Muscle of leg (tissue), 11 donors: ENCODE results near the gene CNTNAP3. TPM values are rescaled to one million over a fixed set of nuclear protein-coding genes. Genes with fewer than 3 reads are reported as not detected.
"Not testable (repeated sequence)": the region's sequence is repeated elsewhere in the genome, so short reads cannot be mapped to it uniquely, and the experiment has no call there.

Experiments
- DNase-seq: peaks from one replicate; pipeline ENCODE4 v3.0.0; 2013
- H3K27ac ChIP-seq: one replicate; pipeline ENCODE4 v1.5.1; 2013; ENCODE audit warnings: mild to moderate bottlenecking, low read length, control low read depth
- H3K27me3 ChIP-seq: one replicate; pipeline ENCODE4 v1.6.1; 2013; ENCODE audit warnings: low read length; ENCODE audit not compliant: control insufficient read depth, insufficient read depth
- H3K36me3 ChIP-seq: one replicate; pipeline ENCODE4 v1.6.1; 2013; ENCODE audit warnings: low read length; ENCODE audit not compliant: control insufficient read depth, insufficient read depth
- H3K4me1 ChIP-seq: one replicate; pipeline ENCODE4 v1.6.1; 2013; ENCODE audit warnings: low read length; ENCODE audit not compliant: control insufficient read depth, insufficient read depth
- H3K4me3 ChIP-seq: one replicate; pipeline ENCODE4 v1.5.1; 2013; ENCODE audit warnings: low read length, control low read depth
- H3K9me3 ChIP-seq: replicated peaks from 2 replicates; pipeline ENCODE4 v1.6.1; 2013; ENCODE audit warnings: low read depth, low read length; ENCODE audit not compliant: control insufficient read depth
- WGBS: methylation state at CpG from one replicate; pipeline ENCODE4 v1.1.5; 2013; ENCODE audit warnings: missing lambda C conversion rate; ENCODE audit not compliant: insufficient coverage; 5-methylcytosine and 5-hydroxymethylcytosine counted together
- polyA plus RNA-seq, 8 donors: library from polyadenylated mRNA; unstranded; fragments of 120-200 nt; gene quantifications; one replicate each; pipeline versions ENCODE4 v1.2.1 to v1.2.3, GENCODE V29; 2013; ENCODE audit warnings: inconsistent platforms in 1 of 8, low replicate concordance in 1 of 8; ENCODE audit not compliant: insufficient read length in 8 of 8, insufficient read depth in 1 of 8
- total RNA-seq: library from RNA; stranded (reverse); fragments of 120-200 nt; gene quantifications from one replicate; pipeline ENCODE4 v1.2.4, GENCODE V29; 2013

CNTNAP3 gene
- total and polyA plus RNA-seq, 9 donors: 1.1 to 2.9 (median 2.2) TPM

GRCh38 chr9:39073537-39073936, 214.4 kb downstream of the CNTNAP3 start:
- DNase-seq, H3K4me1 ChIP-seq, H3K36me3 ChIP-seq, H3K9me3 ChIP-seq, H3K4me3 ChIP-seq, H3K27ac ChIP-seq, H3K27me3 ChIP-seq: not testable (repeated sequence)
- 70% methylated on average over 2 of the region's 8 CpGs for WGBS

GRCh38 chr9:39067683-39068082, 220.3 kb downstream of the CNTNAP3 start:
- not testable (repeated sequence) for DNase-seq, H3K4me1 ChIP-seq, H3K27ac ChIP-seq, H3K36me3 ChIP-seq, H3K9me3 ChIP-seq, H3K27me3 ChIP-seq, H3K4me3 ChIP-seq
- 87% methylated on average over 3 of the region's 5 CpGs for WGBS

GRCh38 chr9:39062966-39063365, 225.0 kb downstream of the CNTNAP3 start:
- not testable (repeated sequence) for H3K27me3 ChIP-seq, H3K9me3 ChIP-seq, H3K27ac ChIP-seq, H3K36me3 ChIP-seq, H3K4me3 ChIP-seq, H3K4me1 ChIP-seq
- WGBS: no CpG with 5 or more reads among the region's 5 CpGs
- DNase-seq: peak; percentile 26

- not testable (repeated sequence) for DNase-seq
Observed at GRCh38 chr9:39054453-39054852, 233.5 kb downstream of the CNTNAP3 start.

GRCh38 chr9:39046833-39047232, 241.1 kb downstream of the CNTNAP3 start:
- not testable (repeated sequence) for H3K27ac ChIP-seq, H3K27me3 ChIP-seq, H3K36me3 ChIP-seq, H3K4me3 ChIP-seq, H3K9me3 ChIP-seq, DNase-seq, H3K4me1 ChIP-seq
- no CpG with 5 or more reads among the region's 3 CpGs for WGBS

More at GRCh38 chr9:39054453-39054852, 233.5 kb downstream of the CNTNAP3 start:
- not testable (repeated sequence) for H3K9me3 ChIP-seq, H3K4me1 ChIP-seq, H3K27me3 ChIP-seq, H3K36me3 ChIP-seq, H3K4me3 ChIP-seq, H3K27ac ChIP-seq
- no CpG with 5 or more reads among the region's 8 CpGs for WGBS

- H3K4me3 ChIP-seq, H3K27me3 ChIP-seq, H3K36me3 ChIP-seq, H3K9me3 ChIP-seq, DNase-seq, H3K4me1 ChIP-seq, H3K27ac ChIP-seq: not testable (repeated sequence)
- 90% methylated on average over 20 of the region's 27 CpGs for WGBS
Observed at GRCh38 chr9:39042352-39042803, 245.6 kb downstream of the CNTNAP3 start.

GRCh38 chr9:39041774-39042173, 246.2 kb downstream of the CNTNAP3 start:
- WGBS: 69% methylated on average over 6 of the region's 10 CpGs
- not testable (repeated sequence) for H3K27me3 ChIP-seq, H3K4me3 ChIP-seq, DNase-seq, H3K27ac ChIP-seq, H3K9me3 ChIP-seq, H3K4me1 ChIP-seq, H3K36me3 ChIP-seq

GRCh38 chr9:39039148-39039547, 248.8 kb downstream of the CNTNAP3 start:
- not testable (repeated sequence) for H3K27me3 ChIP-seq, H3K36me3 ChIP-seq

GRCh38 chr9:39038221-39038620, 249.7 kb downstream of the CNTNAP3 start:
- not testable (repeated sequence) for H3K36me3 ChIP-seq, H3K27ac ChIP-seq, H3K9me3 ChIP-seq, DNase-seq, H3K27me3 ChIP-seq, H3K4me1 ChIP-seq, H3K4me3 ChIP-seq
- WGBS: no CpG with 5 or more reads among the region's 1 CpG

More at GRCh38 chr9:39039148-39039547, 248.8 kb downstream of the CNTNAP3 start:
- not testable (repeated sequence) for H3K9me3 ChIP-seq, H3K4me3 ChIP-seq, H3K4me1 ChIP-seq, H3K27ac ChIP-seq
- WGBS: no CpG with 5 or more reads among the region's 2 CpGs
- peak; percentile 50 for DNase-seq

- not testable (repeated sequence) for H3K36me3 ChIP-seq, H3K4me3 ChIP-seq, H3K27me3 ChIP-seq, H3K27ac ChIP-seq, H3K9me3 ChIP-seq, DNase-seq, H3K4me1 ChIP-seq
- no CpG with 5 or more reads among the region's 2 CpGs for WGBS
Observed at GRCh38 chr9:39033849-39034248, 254.1 kb downstream of the CNTNAP3 start.
